Measurements from ENCODE around the gene ARHGAP27. TPM values are rescaled to one million over a fixed set of nuclear protein-coding genes. Genes with fewer than 3 reads are reported as not detected.

Gene ARHGAP27
- total and polyA plus RNA-seq, 2 experiments from 2014 or later: 21.1 to 27.9 TPM

DNA sequence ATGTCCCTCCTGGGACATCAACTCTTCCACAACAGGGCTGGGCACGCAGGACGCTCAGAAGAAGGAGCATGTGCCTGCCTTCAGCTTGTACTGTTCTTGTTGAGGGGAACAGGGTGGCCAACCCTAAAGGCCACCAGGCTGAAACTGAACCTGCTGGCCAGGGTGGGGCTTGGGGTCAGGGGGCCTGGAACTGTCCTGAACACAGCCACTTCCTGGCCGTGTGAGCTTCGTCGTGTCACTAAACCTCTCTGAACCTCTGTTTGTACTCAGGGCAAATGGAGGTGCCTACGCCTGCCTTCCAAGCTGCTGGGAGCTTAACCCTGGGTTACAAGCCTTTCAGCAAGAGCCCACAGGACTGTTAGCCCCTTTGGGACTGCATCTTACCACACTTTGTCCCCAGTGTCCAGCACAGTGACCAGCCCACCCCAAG, 6.7 kb downstream of the ARHGAP27 start:
- 58% methylated on average over 6 of the region's 6 CpGs for WGBS (ENCODE audit: low lambda C conversion rate, missing lambda C conversion rate)
- H3K4me1 ChIP-seq (ENCODE audit: insufficient read depth): peaks cover 28% of the 10 kb centered on the region

DNA sequence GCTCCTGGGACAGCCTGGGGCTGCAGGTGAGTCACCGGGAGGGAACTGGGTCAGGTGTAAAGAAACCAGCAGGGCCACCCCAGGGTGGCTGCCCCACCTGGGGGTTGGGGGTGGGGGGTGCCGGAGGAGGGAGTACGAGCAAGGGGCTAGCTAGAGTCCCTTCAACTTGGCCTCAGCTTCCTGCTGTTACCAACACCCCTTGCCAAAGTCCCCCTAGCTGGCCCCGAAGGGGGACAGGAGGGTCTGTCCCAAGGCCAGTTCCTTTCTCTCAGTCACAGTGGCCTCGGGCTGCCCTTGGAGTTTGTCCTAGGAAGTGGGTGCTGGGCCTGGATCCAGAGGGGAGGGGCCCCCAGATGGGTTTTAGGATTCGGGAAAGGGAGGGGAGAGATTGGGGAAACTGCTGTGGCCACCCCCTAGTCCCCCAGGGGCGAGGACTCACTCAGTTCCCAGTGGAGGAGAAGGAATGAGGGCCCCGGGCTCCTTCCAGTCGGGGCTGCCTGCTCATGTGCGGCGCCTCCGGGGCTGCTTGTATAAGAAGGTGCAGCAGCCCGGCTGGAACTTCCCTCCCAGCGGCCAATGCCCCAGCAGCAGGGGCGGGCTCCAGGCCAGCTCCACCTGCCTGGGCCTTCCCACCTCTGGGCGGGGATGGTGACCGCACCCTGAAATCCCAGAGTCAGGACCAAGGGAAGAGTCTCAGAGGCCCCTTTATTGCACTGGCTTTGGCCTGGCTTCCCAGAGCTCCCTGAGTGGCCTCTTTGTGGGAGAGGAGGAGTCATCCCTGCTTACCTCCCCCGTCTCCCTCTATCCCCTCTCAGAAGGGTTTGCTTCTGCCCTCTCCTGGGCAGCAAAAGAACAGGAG, 7.3 kb downstream of the ARHGAP27 start:
- Histone ChIP-seq H3K4me2 (peak overlapping the region; percentile 73), H3K79me2 (peaks cover 40% of the 10 kb centered on the region), H2AFZ (no peak overlapping the region), H3K9me2 (replicated peaks; ENCODE audit: insufficient read depth) (no peaks in the 10 kb centered on the region), H3K4me3 (peak overlapping the region; percentile 12), H3K9me3 (ENCODE audit: low read depth) (no peaks in the 10 kb centered on the region), H4K20me1 (ENCODE audit: insufficient read depth, poor library complexity, severe bottlenecking) (peaks cover 4% of the 10 kb centered on the region), H3K36me3 (replicated peaks; ENCODE audit: insufficient read depth, low read depth) (no peaks in the 10 kb centered on the region), H3K27me3 (peaks cover 19% of the 10 kb centered on the region), H3K4me1 (ENCODE audit: insufficient read depth) (peaks cover 23% of the 10 kb centered on the region), H3K27ac (peak overlapping the region; percentile 96)
- DNase-seq (ENCODE audit: low spot score): peak; percentile 94
- 9% methylated on average over 9 of the region's 18 CpGs for WGBS (ENCODE audit: low lambda C conversion rate, missing lambda C conversion rate)
- TF ChIP-seq EZH2phosphoT487 (IDR thresholded peaks at IDR 0.05; ENCODE audit: low read depth, severe bottlenecking, unreplicated experiment) (no peak), EZH2 (IDR thresholded peaks at IDR 0.05; ENCODE audit: borderline replicate concordance) (no peak)
- TF ChIP-seq, protein P1, sequence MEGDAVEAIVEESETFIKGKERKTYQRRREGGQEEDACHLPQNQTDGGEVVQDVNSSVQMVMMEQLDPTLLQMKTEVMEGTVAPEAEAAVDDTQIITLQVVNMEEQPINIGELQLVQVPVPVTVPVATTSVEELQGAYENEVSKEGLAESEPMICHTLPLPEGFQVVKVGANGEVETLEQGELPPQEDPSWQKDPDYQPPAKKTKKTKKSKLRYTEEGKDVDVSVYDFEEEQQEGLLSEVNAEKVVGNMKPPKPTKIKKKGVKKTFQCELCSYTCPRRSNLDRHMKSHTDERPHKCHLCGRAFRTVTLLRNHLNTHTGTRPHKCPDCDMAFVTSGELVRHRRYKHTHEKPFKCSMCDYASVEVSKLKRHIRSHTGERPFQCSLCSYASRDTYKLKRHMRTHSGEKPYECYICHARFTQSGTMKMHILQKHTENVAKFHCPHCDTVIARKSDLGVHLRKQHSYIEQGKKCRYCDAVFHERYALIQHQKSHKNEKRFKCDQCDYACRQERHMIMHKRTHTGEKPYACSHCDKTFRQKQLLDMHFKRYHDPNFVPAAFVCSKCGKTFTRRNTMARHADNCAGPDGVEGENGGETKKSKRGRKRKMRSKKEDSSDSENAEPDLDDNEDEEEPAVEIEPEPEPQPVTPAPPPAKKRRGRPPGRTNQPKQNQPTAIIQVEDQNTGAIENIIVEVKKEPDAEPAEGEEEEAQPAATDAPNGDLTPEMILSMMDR (IDR thresholded peaks at IDR 0.05; ENCODE audit: poor library complexity): peak; percentile 62

More for the DNA sequence above, 6.7 kb downstream of the ARHGAP27 start:
- H3K79me2 ChIP-seq: peaks cover 36% of the 10 kb centered on the region
- TF ChIP-seq EZH2 (IDR thresholded peaks at IDR 0.05; ENCODE audit: borderline replicate concordance) (no peak), EZH2phosphoT487 (IDR thresholded peaks at IDR 0.05; ENCODE audit: low read depth, severe bottlenecking, unreplicated experiment) (no peak)
- TF ChIP-seq, protein P1 (IDR thresholded peaks at IDR 0.05; ENCODE audit: poor library complexity): no peak
- peak; percentile 5 for DNase-seq (ENCODE audit: low spot score)
- H2AFZ ChIP-seq: no peak overlapping the region
- peaks cover 4% of the 10 kb centered on the region for H4K20me1 ChIP-seq (ENCODE audit: insufficient read depth, poor library complexity, severe bottlenecking)
- no peak overlapping the region for H3K4me2 ChIP-seq
- peak overlapping the region; percentile 55 for H3K27ac ChIP-seq
- no peaks in the 10 kb centered on the region for H3K9me2 ChIP-seq (replicated peaks; ENCODE audit: insufficient read depth)
- no peak overlapping the region for H3K4me3 ChIP-seq
- no peaks in the 10 kb centered on the region for H3K36me3 ChIP-seq (replicated peaks; ENCODE audit: insufficient read depth, low read depth)
- no peaks in the 10 kb centered on the region for H3K9me3 ChIP-seq (ENCODE audit: low read depth)
- peaks cover 26% of the 10 kb centered on the region for H3K27me3 ChIP-seq

GRCh38 chr17:45424769-45425124, 7.9 kb downstream of the ARHGAP27 start:
- WGBS (ENCODE audit: low lambda C conversion rate, missing lambda C conversion rate): 74% methylated on average over 6 of the region's 6 CpGs
- no peaks in the 10 kb centered on the region for H3K9me2 ChIP-seq (replicated peaks; ENCODE audit: insufficient read depth)
- H3K27me3 ChIP-seq: peaks cover 15% of the 10 kb centered on the region
- H4K20me1 ChIP-seq (ENCODE audit: insufficient read depth, poor library complexity, severe bottlenecking): peaks cover 4% of the 10 kb centered on the region
- H3K4me3 ChIP-seq: peak overlapping the region; percentile 12
- no peak for DNase-seq (ENCODE audit: low spot score)
- peak overlapping the region; percentile 73 for H3K4me2 ChIP-seq
- H2AFZ ChIP-seq: no peak overlapping the region
- H3K4me1 ChIP-seq (ENCODE audit: insufficient read depth): peaks cover 19% of the 10 kb centered on the region
- H3K36me3 ChIP-seq (replicated peaks; ENCODE audit: insufficient read depth, low read depth): no peaks in the 10 kb centered on the region
- TF ChIP-seq, protein P1 (IDR thresholded peaks at IDR 0.05; ENCODE audit: poor library complexity): no peak
- TF ChIP-seq EZH2 (IDR thresholded peaks at IDR 0.05; ENCODE audit: borderline replicate concordance) (no peak), EZH2phosphoT487 (IDR thresholded peaks at IDR 0.05; ENCODE audit: low read depth, severe bottlenecking, unreplicated experiment) (no peak)
- H3K27ac ChIP-seq: peak overlapping the region; percentile 96
- peaks cover 46% of the 10 kb centered on the region for H3K79me2 ChIP-seq
- no peaks in the 10 kb centered on the region for H3K9me3 ChIP-seq (ENCODE audit: low read depth)

All from hepatocyte (in vitro differentiated cells).